ENCODE results near the gene UFSP2. TPM values are rescaled to one million over a fixed set of nuclear protein-coding genes. Genes with fewer than 3 reads are reported as not detected.

UFSP2 gene
- total RNA-seq, 1 donor from 2014 or later = 27.5 TPM

GRCh38 chr4:185445209-185445608 is 19.4 kb upstream of the UFSP2 start:
- H3K36me3 Mint-ChIP-seq (ENCODE audit: low read depth, unreplicated experiment) = no peaks in the 10 kb centered on the region
- no peak overlapping the region for H3K27ac ChIP-seq (ENCODE audit: low read depth, low read length)
- H3K4me3 ChIP-seq (ENCODE audit: insufficient read depth, low read depth, low read length) = no peak overlapping the region
- H3K4me2 ChIP-seq (ENCODE audit: low read length) = no peak overlapping the region
- no peaks in the 10 kb centered on the region for H3K9me3 ChIP-seq (ENCODE audit: insufficient read depth, low read depth, low read length)
- no peak overlapping the region for H3K9ac ChIP-seq (ENCODE audit: low read length)
- H3K27me3 ChIP-seq (ENCODE audit: insufficient read depth, low read length) = no peaks in the 10 kb centered on the region
- no peaks in the 10 kb centered on the region for H3K36me3 ChIP-seq (ENCODE audit: insufficient read depth, low read length)
- FAIRE-seq (no peak), DNase-seq (ENCODE audit: low read depth) (no peak)
- no peaks in the 10 kb centered on the region for H3K4me1 Mint-ChIP-seq (ENCODE audit: low read depth, unreplicated experiment)
- no peaks in the 10 kb centered on the region for H3K27me3 Mint-ChIP-seq (ENCODE audit: low read depth, unreplicated experiment)
- no peak overlapping the region for H2AFZ ChIP-seq (ENCODE audit: low read depth, low read length)
- no peaks in the 10 kb centered on the region for H3K9me3 Mint-ChIP-seq (ENCODE audit: unreplicated experiment)
- H4K20me1 ChIP-seq (ENCODE audit: insufficient read depth, low read length) = no peaks in the 10 kb centered on the region
- H3K79me2 ChIP-seq (ENCODE audit: insufficient read depth, low read length) = no peaks in the 10 kb centered on the region
- H3K4me3 Mint-ChIP-seq (ENCODE audit: unreplicated experiment) = no peak overlapping the region
- no peak overlapping the region for H3K27ac Mint-ChIP-seq (ENCODE audit: unreplicated experiment)
- no peaks in the 10 kb centered on the region for H3K4me1 ChIP-seq (ENCODE audit: insufficient read depth, low read length)
- TF ChIP-seq CTCF (IDR thresholded peaks at IDR 0.05; ENCODE audit: insufficient read depth, low read depth, low read length) (no peak), EZH2 (IDR thresholded peaks at IDR 0.05; ENCODE audit: insufficient read depth, low read length) (no peak)

GRCh38 chr4:185441479-185441878 is 15.7 kb upstream of the UFSP2 start:
- DNase-seq (ENCODE audit: low read depth) (no peak), FAIRE-seq (no peak)
- Histone ChIP-seq H3K4me1 (ENCODE audit: insufficient read depth, low read length) (no peaks in the 10 kb centered on the region), H3K9ac (ENCODE audit: low read length) (no peak overlapping the region), H3K27me3 (ENCODE audit: insufficient read depth, low read length) (no peaks in the 10 kb centered on the region), H2AFZ (ENCODE audit: low read depth, low read length) (no peak overlapping the region), H3K27ac (ENCODE audit: low read depth, low read length) (no peak overlapping the region), H3K36me3 (ENCODE audit: insufficient read depth, low read length) (no peaks in the 10 kb centered on the region), H4K20me1 (ENCODE audit: insufficient read depth, low read length) (no peaks in the 10 kb centered on the region), H3K4me2 (ENCODE audit: low read length) (no peak overlapping the region), H3K4me3 (ENCODE audit: insufficient read depth, low read depth, low read length) (no peak overlapping the region), H3K9me3 (ENCODE audit: insufficient read depth, low read depth, low read length) (no peaks in the 10 kb centered on the region), H3K79me2 (ENCODE audit: insufficient read depth, low read length) (no peaks in the 10 kb centered on the region)
- H3K4me1 Mint-ChIP-seq (ENCODE audit: low read depth, unreplicated experiment) = no peaks in the 10 kb centered on the region
- no peaks in the 10 kb centered on the region for H3K36me3 Mint-ChIP-seq (ENCODE audit: low read depth, unreplicated experiment)
- no peaks in the 10 kb centered on the region for H3K9me3 Mint-ChIP-seq (ENCODE audit: unreplicated experiment)
- H3K27me3 Mint-ChIP-seq (ENCODE audit: low read depth, unreplicated experiment) = no peaks in the 10 kb centered on the region
- H3K4me3 Mint-ChIP-seq (ENCODE audit: unreplicated experiment) = no peak overlapping the region
- H3K27ac Mint-ChIP-seq (ENCODE audit: unreplicated experiment) = no peak overlapping the region
- no peak for TF ChIP-seq CTCF (IDR thresholded peaks at IDR 0.05; ENCODE audit: insufficient read depth, low read depth, low read length)
- no peak for TF ChIP-seq EZH2 (IDR thresholded peaks at IDR 0.05; ENCODE audit: insufficient read depth, low read length)

- Mint-ChIP-seq H3K36me3 (ENCODE audit: low read depth, unreplicated experiment) (no peaks in the 10 kb centered on the region), H3K4me1 (ENCODE audit: low read depth, unreplicated experiment) (no peaks in the 10 kb centered on the region)
These were observed 12.0 kb upstream of the UFSP2 start for GRCh38 chr4:185437809-185438208.

More at GRCh38 chr4:185437809-185438208, 12.0 kb upstream of the UFSP2 start:
- no peak overlapping the region for H3K4me2 ChIP-seq (ENCODE audit: low read length)
- H3K27ac Mint-ChIP-seq (ENCODE audit: unreplicated experiment) = no peak overlapping the region
- FAIRE-seq (no peak), DNase-seq (ENCODE audit: low read depth) (no peak)
- no peak overlapping the region for H3K9ac ChIP-seq (ENCODE audit: low read length)
- no peaks in the 10 kb centered on the region for H3K36me3 ChIP-seq (ENCODE audit: insufficient read depth, low read length)
- H3K27me3 Mint-ChIP-seq (ENCODE audit: low read depth, unreplicated experiment) = no peaks in the 10 kb centered on the region
- H3K27ac ChIP-seq (ENCODE audit: low read depth, low read length) = no peak overlapping the region
- no peak overlapping the region for H2AFZ ChIP-seq (ENCODE audit: low read depth, low read length)
- no peak overlapping the region for H3K4me3 Mint-ChIP-seq (ENCODE audit: unreplicated experiment)
- TF ChIP-seq EZH2 (IDR thresholded peaks at IDR 0.05; ENCODE audit: insufficient read depth, low read length) (no peak), CTCF (IDR thresholded peaks at IDR 0.05; ENCODE audit: insufficient read depth, low read depth, low read length) (no peak)
- H3K4me3 ChIP-seq (ENCODE audit: insufficient read depth, low read depth, low read length) = no peak overlapping the region
- H3K4me1 ChIP-seq (ENCODE audit: insufficient read depth, low read length) = no peaks in the 10 kb centered on the region
- H3K27me3 ChIP-seq (ENCODE audit: insufficient read depth, low read length) = no peaks in the 10 kb centered on the region
- H3K9me3 ChIP-seq (ENCODE audit: insufficient read depth, low read depth, low read length) = no peaks in the 10 kb centered on the region
- H3K79me2 ChIP-seq (ENCODE audit: insufficient read depth, low read length) = no peaks in the 10 kb centered on the region
- no peaks in the 10 kb centered on the region for H4K20me1 ChIP-seq (ENCODE audit: insufficient read depth, low read length)
- no peaks in the 10 kb centered on the region for H3K9me3 Mint-ChIP-seq (ENCODE audit: unreplicated experiment)
